ENCODE results near the gene KIF5C. TPM values are rescaled to one million over a fixed set of nuclear protein-coding genes. Genes with fewer than 3 reads are reported as not detected.

Gene KIF5C
- total RNA-seq, 1 experiment from 2014 or later: 0.21 TPM

DNA sequence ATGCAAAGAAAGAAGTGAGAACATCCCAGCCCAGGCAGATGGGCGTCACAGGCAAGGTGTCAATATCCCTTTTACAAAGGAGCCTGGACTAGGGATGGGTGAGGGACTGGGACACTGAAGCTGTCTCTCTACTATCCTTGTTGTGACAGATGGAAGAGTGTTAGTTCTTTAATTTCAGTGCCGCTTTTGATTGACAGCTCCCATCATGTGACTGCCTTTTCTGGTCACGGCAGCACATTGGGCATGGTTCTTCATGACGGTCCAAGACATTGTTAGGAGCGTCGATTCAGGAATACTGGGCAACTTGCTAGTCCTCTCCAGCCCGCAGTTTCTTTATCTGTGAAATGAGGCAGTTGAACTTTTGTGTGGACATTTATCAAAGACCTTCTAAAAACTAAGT lies 42.4 kb upstream of the KIF5C start:
- POLR2A ChIA-PET: no interaction called here

DNA sequence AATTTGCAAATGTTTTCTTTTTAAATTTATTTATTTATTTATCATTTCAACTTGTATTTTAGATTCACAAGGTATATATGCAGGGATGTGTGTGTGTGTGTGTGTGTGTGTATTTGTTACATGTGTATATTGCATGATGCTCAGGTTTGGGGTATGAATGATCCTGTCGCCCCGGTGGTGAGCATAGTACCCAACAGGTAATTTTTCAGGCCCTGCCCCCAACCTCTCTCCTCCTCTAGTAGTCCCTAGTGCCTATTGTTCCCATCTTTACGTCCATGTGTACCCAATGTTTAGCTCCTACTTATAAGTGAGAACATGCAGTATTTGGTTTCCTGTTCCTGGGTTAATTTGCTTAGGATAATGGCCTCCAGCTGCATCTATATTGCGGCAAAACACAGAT lies 33.0 kb upstream of the KIF5C start:
- Mint-ChIP-seq H3K4me1 (ENCODE audit: insufficient read depth, unreplicated experiment) (no peaks in the 10 kb centered on the region), H3K36me3 (ENCODE audit: insufficient read depth, unreplicated experiment) (no peaks in the 10 kb centered on the region), H3K4me3 (ENCODE audit: unreplicated experiment) (no peak overlapping the region), H3K27me3 (ENCODE audit: insufficient read depth, unreplicated experiment) (no peaks in the 10 kb centered on the region), H3K27ac (ENCODE audit: low read depth, unreplicated experiment) (no peak overlapping the region), H3K9me3 (ENCODE audit: unreplicated experiment) (no peaks in the 10 kb centered on the region)
- intact Hi-C loops (cut with micrococcal nuclease): no loop called here
- CTCF ChIA-PET: interaction anchor here (0.6 to 0.7 kb wide), 2 partner anchors 16 to 75 kb away, joined by 3 read pairs; no protein-coding TSS in a partner anchor
- no TSS peak for BruUV-seq (replicated peaks)
- TF ChIP-seq CTCF (IDR thresholded peaks at IDR 0.05; ENCODE audit: unreplicated experiment): no peak
- DNase-seq (ENCODE audit: unreplicated experiment): no peak
- POLR2A ChIA-PET: interaction anchor here (0.6 kb wide), 1 partner anchor 10 kb away, joined by 4 read pairs; no protein-coding TSS in a partner anchor

More for the DNA sequence above, 42.4 kb upstream of the KIF5C start:
- Mint-ChIP-seq H3K27ac (ENCODE audit: low read depth, unreplicated experiment) (no peak overlapping the region), H3K4me1 (ENCODE audit: insufficient read depth, unreplicated experiment) (no peaks in the 10 kb centered on the region), H3K27me3 (ENCODE audit: insufficient read depth, unreplicated experiment) (peaks cover 57% of the 10 kb centered on the region), H3K9me3 (ENCODE audit: unreplicated experiment) (peaks cover 5% of the 10 kb centered on the region), H3K4me3 (ENCODE audit: unreplicated experiment) (no peak overlapping the region), H3K36me3 (ENCODE audit: insufficient read depth, unreplicated experiment) (peaks cover 3% of the 10 kb centered on the region)
- BruUV-seq (replicated peaks): no TSS peak
- CTCF ChIA-PET: interaction anchor here (0.6 kb wide), 1 partner anchor 317 kb away, joined by 5 read pairs; no protein-coding TSS in a partner anchor
- DNase-seq (ENCODE audit: unreplicated experiment): no peak
- intact Hi-C loops (cut with micrococcal nuclease): no loop called here
- no peak for TF ChIP-seq CTCF (IDR thresholded peaks at IDR 0.05; ENCODE audit: unreplicated experiment)

GRCh38 chr2:148848146-148848545 lies 26.9 kb upstream of the KIF5C start:
- BruUV-seq (replicated peaks): no TSS peak
- DNase-seq (ENCODE audit: unreplicated experiment): no peak
- CTCF ChIA-PET: interaction anchor here (0.6 kb wide), 1 partner anchor 249 kb away, joined by 4 read pairs; no protein-coding TSS in a partner anchor
- H3K36me3 Mint-ChIP-seq (ENCODE audit: insufficient read depth, unreplicated experiment): no peaks in the 10 kb centered on the region
- peaks cover 7% of the 10 kb centered on the region for H3K9me3 Mint-ChIP-seq (ENCODE audit: unreplicated experiment)
- peaks cover 13% of the 10 kb centered on the region for H3K27me3 Mint-ChIP-seq (ENCODE audit: insufficient read depth, unreplicated experiment)
- H3K4me1 Mint-ChIP-seq (ENCODE audit: insufficient read depth, unreplicated experiment): no peaks in the 10 kb centered on the region
- no peak overlapping the region for H3K27ac Mint-ChIP-seq (ENCODE audit: low read depth, unreplicated experiment)
- no peak for TF ChIP-seq CTCF (IDR thresholded peaks at IDR 0.05; ENCODE audit: unreplicated experiment)
- intact Hi-C loops (cut with micrococcal nuclease): no loop called here
- POLR2A ChIA-PET: interaction anchor here (0.7 kb wide), 1 partner anchor 10 kb away, joined by 3 read pairs; no protein-coding TSS in a partner anchor
- no peak overlapping the region for H3K4me3 Mint-ChIP-seq (ENCODE audit: unreplicated experiment)

GRCh38 chr2:148853458-148853857 lies 21.6 kb upstream of the KIF5C start:
- BruUV-seq (replicated peaks): no TSS peak
- POLR2A ChIA-PET: no interaction called here
- no peak for DNase-seq (ENCODE audit: unreplicated experiment)
- TF ChIP-seq CTCF (IDR thresholded peaks at IDR 0.05; ENCODE audit: unreplicated experiment): no peak
- Mint-ChIP-seq H3K4me1 (ENCODE audit: insufficient read depth, unreplicated experiment) (no peaks in the 10 kb centered on the region), H3K27ac (ENCODE audit: low read depth, unreplicated experiment) (no peak overlapping the region), H3K27me3 (ENCODE audit: insufficient read depth, unreplicated experiment) (peaks cover 39% of the 10 kb centered on the region), H3K36me3 (ENCODE audit: insufficient read depth, unreplicated experiment) (no peaks in the 10 kb centered on the region), H3K9me3 (ENCODE audit: unreplicated experiment) (peaks cover 2% of the 10 kb centered on the region), H3K4me3 (ENCODE audit: unreplicated experiment) (no peak overlapping the region)
- intact Hi-C loops (cut with micrococcal nuclease): no loop called here
- CTCF ChIA-PET: no interaction called here

Data from MCF 10A (cell line).